Activated CD8-positive, alpha-beta memory T cell treated with anti-CD3 and anti-CD28 coated beads, Interleukin-2, amount 50 U/mL, for 24 hours (primary cell): ENCODE measurements around the gene RHOT2.

Source experiments
- DNase-seq: peaks from one replicate; pipeline ENCODE4 v3.0.0-alpha.2; 2020; ENCODE audit errors: extremely low read depth

The RHOT2 gene

DNA sequence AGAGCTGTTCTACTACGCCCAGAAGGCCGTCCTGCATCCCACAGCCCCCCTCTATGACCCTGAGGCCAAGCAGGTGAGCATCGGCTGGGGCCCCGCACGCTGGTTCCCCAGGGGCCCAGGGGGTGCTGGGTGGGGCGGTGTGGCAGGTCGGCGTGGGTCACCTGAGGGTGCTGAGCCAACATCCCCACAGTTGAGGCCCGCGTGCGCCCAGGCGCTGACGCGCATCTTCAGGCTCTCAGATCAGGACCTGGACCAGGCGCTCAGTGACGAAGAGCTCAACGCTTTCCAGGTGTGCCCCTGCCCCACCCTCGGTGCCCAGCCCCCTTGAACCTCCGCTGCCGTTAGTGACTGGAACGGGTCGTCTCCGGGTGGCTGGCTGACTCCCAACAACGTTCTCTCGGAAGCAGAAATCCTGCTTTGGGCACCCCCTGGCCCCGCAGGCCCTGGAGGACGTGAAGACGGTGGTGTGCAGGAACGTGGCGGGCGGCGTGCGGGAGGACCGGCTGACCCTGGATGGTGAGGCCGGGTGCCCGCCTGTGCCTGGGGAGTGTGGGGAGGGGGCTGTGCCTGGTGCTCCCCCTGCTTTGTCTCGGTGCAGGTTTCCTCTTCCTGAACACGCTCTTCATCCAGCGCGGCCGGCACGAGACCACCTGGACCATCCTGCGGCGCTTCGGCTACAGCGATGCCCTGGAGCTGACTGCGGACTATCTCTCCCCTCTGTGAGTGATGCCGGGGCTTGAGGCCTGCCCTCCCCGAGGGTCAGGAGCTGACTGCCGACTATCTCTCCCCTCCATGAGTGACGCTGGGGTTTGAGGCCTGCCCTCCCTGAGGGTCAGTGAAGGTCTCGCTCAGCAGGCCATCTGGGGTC lies 2.8 kb downstream of the RHOT2 start:
- no peak for DNase-seq

GRCh38 chr16:671353-672131 lies 3.6 kb downstream of the RHOT2 start:
- no peak for DNase-seq

GRCh38 chr16:672371-672770 lies 4.4 kb downstream of the RHOT2 start:
- no peak for DNase-seq

- no peak for DNase-seq
These were observed 4.9 kb downstream of the RHOT2 start for GRCh38 chr16:672851-673250.

GRCh38 chr16:673399-673991 lies 5.6 kb downstream of the RHOT2 start:
- no peak for DNase-seq

GRCh38 chr16:674214-674881 lies 6.4 kb downstream of the RHOT2 start:
- no peak for DNase-seq

GRCh38 chr16:674968-675883 lies 7.3 kb downstream of the RHOT2 start, which contains the start of gene RHBDL1:
TSS of gene RHBDL1 (plus strand) at chr16:675671. CDS start at chr16:675791, 120 bp downstream.
- DNase-seq, result no peak

DNA sequence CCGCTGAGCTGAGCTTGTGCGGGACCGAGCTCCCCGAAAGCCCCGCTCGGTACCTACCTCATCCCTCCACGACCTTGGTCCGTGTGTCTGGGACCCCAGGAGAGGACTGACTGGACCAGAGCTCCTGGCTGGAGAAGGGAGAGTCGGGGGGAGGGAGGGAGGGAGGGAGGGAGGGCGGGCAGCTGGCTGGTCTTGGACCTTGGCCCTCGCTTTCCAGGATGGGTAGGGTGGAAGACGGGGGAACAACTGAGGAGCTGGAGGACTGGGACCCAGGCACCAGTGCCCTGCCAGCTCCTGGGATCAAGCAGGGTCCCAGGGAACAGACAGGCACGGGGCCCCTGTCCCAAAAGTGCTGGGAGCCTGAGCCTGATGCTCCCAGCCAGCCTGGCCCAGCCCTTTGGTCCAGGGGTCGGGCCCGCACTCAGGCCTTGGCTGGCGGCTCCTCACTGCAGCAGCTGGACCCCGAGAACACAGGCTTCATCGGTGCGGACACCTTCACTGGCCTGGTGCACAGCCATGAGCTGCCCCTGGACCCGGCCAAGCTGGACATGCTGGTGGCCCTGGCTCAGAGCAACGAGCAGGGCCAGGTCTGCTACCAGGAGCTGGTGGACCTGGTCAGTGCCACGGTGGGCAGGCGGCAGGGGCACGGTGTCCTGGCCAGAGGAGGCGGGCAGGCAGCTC lies 8.1 kb downstream of the RHOT2 start:
- no peak for DNase-seq

GRCh38 chr16:676565-676902 lies 8.6 kb downstream of the RHOT2 start:
- DNase-seq, result no peak

- no peak for DNase-seq
These were observed 9.0 kb downstream of the RHOT2 start for GRCh38 chr16:676913-677312.

DNA sequence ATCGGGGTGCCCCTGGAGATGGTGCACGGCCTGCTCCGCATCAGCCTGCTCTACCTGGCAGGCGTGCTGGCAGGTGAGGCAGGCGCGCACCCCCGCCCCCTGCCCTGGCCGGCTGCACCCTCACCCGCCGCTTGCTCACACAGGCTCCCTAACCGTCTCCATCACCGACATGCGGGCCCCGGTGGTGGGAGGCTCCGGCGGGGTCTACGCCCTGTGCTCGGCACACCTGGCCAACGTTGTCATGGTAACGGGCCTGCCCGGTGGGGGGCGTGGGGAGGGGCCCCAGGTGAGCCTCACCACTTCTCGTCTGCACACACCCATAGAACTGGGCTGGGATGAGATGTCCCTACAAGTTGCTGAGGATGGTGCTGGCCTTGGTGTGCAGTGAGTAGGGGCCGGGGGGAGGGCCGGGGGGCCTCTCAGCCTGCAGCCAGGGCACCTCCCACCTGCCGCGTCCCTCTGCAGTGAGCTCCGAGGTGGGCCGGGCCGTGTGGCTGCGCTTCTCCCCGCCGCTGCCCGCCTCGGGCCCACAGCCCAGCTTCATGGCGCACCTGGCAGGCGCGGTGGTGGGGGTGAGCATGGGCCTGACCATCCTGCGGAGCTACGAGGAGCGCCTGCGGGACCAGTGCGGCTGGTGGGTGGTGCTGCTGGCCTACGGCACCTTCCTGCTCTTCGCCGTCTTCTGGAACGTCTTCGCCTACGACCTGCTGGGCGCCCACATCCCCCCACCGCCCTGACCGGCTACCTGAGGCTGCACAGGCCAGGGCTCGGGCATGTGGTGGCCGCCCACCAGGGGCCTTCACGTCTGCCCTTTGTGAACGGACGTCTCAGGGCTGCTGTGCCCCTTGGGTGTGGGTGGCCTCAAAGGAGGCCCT lies 9.6 kb downstream of the RHOT2 start:
- DNase-seq, result no peak

DNA sequence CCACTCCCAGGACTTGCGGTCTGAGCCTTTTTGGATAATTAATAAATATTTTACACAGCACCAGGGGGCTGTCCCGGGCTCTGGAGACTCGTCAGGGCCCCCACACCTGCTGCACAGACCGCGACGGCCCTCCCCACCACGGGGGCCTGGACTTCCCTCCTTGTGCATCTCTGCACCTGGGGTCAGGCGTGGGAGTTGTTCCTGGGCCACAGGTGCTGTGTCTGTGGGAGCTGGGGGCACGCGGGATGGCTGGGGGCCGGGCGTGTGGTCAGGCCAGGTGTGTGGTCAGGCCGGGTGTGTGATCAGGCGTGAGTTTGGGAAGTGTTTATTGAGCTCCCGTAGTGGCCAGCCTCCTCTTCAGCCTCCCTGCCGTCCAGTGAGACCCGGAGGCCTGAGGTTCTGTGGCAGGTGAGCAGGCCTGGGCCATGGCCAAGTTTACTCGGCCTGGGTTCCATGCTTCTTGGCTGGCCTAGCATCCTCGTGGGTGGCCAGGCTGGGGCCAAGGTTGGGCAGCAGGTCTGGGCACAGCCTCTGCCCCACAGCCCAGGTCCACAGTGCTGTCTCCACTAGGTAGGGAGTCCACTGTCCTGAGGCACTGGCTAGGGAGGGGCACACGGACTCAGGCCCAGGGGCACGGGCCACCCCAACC lies 10.4 kb downstream of the RHOT2 start:
- no peak for DNase-seq

- DNase-seq, result no peak
These were observed 11.2 kb downstream of the RHOT2 start for GRCh38 chr16:678858-679813.

- peak; percentile 76 for DNase-seq
These were observed 12.1 kb downstream of the RHOT2 start, which contains the start of gene STUB1 for GRCh38 chr16:679814-680624. TSS of gene STUB1 (plus strand) at chr16:680410. CDS start at chr16:680526, 116 bp downstream.

DNA sequence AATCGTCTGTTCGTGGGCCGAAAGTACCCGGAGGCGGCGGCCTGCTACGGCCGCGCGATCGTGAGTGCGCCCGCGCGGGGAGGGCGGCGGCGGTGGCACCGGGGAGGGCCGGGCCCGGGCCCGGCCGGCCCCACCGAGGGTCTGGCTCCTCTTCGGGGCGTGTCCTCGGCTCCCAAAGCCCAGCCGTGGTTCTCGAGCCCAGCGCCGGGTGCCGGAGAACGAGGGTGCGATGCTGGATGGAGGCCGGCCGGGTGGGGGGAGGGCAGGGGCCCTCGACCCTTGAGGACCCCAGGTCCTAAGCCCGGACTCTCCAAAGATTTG lies 12.7 kb downstream of the RHOT2 start:
- no peak for DNase-seq

DNA sequence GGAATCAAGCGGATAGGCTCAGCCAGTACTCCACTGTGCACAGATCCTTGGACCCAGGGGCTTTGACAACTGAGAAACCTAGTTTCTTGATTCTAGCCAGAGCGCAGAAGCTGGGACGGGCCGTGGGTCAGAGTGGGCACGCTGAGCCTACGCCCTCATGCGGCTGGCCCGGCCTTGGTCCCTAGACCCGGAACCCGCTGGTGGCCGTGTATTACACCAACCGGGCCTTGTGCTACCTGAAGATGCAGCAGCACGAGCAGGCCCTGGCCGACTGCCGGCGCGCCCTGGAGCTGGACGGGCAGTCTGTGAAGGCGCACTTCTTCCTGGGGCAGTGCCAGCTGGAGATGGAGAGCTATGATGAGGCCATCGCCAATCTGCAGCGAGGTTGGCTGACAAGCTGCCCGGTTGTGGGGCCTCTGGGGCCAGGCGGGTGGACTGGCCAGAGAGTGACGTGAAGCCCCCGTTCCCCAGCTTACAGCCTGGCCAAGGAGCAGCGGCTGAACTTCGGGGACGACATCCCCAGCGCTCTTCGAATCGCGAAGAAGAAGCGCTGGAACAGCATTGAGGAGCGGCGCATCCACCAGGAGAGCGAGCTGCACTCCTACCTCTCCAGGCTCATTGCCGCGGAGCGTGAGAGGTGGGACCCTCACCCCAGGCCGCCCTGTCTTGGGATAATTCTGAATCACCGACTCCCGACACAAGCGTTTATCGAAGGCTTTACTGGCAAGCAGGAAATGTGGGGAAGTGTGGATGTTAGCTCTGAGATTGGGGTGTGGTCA lies 13.2 kb downstream of the RHOT2 start:
- no peak for DNase-seq
